ENCODE results near the gene NCKAP5L.

DNA sequence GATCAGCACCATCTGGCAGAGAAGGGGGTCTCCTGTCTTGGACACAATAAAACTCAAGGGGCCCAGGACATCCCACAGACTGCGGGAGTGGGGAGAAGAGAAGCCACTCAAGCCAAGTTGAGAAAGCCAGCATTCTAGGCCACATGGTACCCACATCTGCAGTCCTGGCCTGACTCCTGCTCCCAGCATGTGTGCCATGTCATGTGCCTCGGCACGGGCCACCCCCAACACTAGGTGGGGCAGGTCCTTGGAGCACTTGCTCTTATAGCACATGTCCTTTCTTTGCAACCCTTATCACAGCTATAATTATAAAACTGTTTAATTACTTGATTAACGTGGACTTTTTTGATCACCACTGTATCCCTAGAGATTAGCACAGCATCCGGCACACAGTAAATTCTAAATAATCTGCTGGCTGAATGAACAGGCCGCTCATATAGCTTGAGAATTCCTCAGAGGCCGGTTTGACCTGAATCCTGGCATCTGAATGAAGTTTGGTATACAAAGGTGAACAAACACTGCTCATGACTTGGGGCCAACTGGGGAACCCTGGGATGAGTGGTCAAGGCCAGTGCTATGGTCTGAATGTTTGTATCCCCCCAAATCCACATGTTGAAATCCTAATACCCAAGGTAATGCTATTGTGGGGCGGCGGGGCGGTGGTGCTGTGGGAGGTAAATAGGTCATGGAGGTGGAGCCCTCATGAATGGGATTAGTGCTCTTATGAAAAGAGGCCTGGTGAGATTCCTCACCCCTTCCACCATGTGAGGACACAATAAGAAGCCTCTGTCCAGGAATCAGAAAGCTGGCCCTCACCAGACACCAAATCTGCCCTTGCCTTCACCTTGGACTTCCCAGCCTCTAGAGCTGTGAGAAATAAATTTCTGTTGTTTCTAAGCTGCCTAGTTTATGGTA, 6.6 kb downstream of the NCKAP5L start:
- TF ChIP-seq, protein P1, sequence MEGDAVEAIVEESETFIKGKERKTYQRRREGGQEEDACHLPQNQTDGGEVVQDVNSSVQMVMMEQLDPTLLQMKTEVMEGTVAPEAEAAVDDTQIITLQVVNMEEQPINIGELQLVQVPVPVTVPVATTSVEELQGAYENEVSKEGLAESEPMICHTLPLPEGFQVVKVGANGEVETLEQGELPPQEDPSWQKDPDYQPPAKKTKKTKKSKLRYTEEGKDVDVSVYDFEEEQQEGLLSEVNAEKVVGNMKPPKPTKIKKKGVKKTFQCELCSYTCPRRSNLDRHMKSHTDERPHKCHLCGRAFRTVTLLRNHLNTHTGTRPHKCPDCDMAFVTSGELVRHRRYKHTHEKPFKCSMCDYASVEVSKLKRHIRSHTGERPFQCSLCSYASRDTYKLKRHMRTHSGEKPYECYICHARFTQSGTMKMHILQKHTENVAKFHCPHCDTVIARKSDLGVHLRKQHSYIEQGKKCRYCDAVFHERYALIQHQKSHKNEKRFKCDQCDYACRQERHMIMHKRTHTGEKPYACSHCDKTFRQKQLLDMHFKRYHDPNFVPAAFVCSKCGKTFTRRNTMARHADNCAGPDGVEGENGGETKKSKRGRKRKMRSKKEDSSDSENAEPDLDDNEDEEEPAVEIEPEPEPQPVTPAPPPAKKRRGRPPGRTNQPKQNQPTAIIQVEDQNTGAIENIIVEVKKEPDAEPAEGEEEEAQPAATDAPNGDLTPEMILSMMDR (IDR thresholded peaks at IDR 0.05), result no peak
- no peak for TF ChIP-seq POLR2A (IDR thresholded peaks at IDR 0.05)

Data from testis (tissue), 2 donors.